ENCODE data around the gene MAU2. TPM values are rescaled to one million over a fixed set of nuclear protein-coding genes. Genes with fewer than 3 reads are reported as not detected.

The MAU2 gene
- total and polyA plus RNA-seq, 10 of the 15 experiments (the other 5 are each of a cell fraction or from before 2014, with no cell fraction given), result 1.8 to 47.2 (median 22.1) TPM

GRCh38 chr19:19320361-19321140, at the start of gene MAU2, which contains the start of gene SUGP1 (continued):
- TF ChIP-seq STAT1 (conservative IDR thresholded peaks at IDR 0.05) (no peak; the same call in 1 of the 2 replicates), ASH2L (IDR thresholded peaks at IDR 0.05; ENCODE audit: borderline replicate concordance, low read depth) (no peak), FOS (IDR thresholded peaks at IDR 0.05; ENCODE audit: borderline replicate concordance, extremely low read depth, insufficient read length) (no peak), ETV6 (conservative IDR thresholded peaks at IDR 0.05 in 1 of 2, IDR thresholded peaks at IDR 0.05 in 1 of 2; ENCODE audit: borderline replicate concordance in 1 of 2, low read depth in 1 of 2) (no peak), E2F8 (IDR thresholded peaks at IDR 0.05; ENCODE audit: low read depth, partially characterized antibody) (no peak), ZNF274 (IDR thresholded peaks at IDR 0.05; ENCODE audit: insufficient read depth, insufficient read length) (no peak), HDGF (IDR thresholded peaks at IDR 0.05) (0 out of 2 replicates have a peak, but pooled peaks have one; percentile 40), KAT2A (conservative IDR thresholded peaks at IDR 0.05; ENCODE audit: control insufficient read depth, low read depth, low read length) (no peak), PBX3 (IDR thresholded peaks at IDR 0.05; ENCODE audit: insufficient replicate concordance, low read depth, low read length) (peak; percentile 76), MEF2B (IDR thresholded peaks at IDR 0.05; ENCODE audit: partially characterized antibody, poor library complexity, severe bottlenecking) (peak; percentile 47), WRNIP1 (IDR thresholded peaks at IDR 0.05; ENCODE audit: borderline replicate concordance, low read depth, low read length) (0 out of 2 replicates have a peak, but pooled peaks have one; percentile 67), POLR2AphosphoS5 (IDR thresholded peaks at IDR 0.05; ENCODE audit: low read length) (peak; percentile 93), PKNOX1 (IDR thresholded peaks at IDR 0.05) (peak; percentile 91), EED (IDR thresholded peaks at IDR 0.05; ENCODE audit: low read depth) (no peak), SMAD5 (IDR thresholded peaks at IDR 0.05; ENCODE audit: low read depth) (0 out of 2 replicates have a peak, but pooled peaks have one; percentile 44), NKRF (conservative IDR thresholded peaks at IDR 0.05) (peak; percentile 84), SRF (IDR thresholded peaks at IDR 0.05; ENCODE audit: low read depth in 2 of 2, low read length in 2 of 2) (peak in 1 of 2 experiments; percentile 72; a peak in 2 of 4 replicates), CBX5 (IDR thresholded peaks at IDR 0.05; ENCODE audit: low read depth) (no peak), ZNF207 (IDR thresholded peaks at IDR 0.05; ENCODE audit: borderline replicate concordance) (peak; percentile 41), MAX (IDR thresholded peaks at IDR 0.05; ENCODE audit: low read depth, low read length) (peak; percentile 59; the same call in 1 of the 2 replicates), NFXL1 (IDR thresholded peaks at IDR 0.05; ENCODE audit: borderline replicate concordance) (no peak), FOXM1 (IDR thresholded peaks at IDR 0.05; ENCODE audit: low read depth, low read length) (no peak)
